G401.6 (cell line): ENCODE measurements around the gene ASB4.

ENCODE experiments used
- FAIRE-seq: peaks from 2 replicates; lab custom pipeline; 2012; peaks lifted over from hg19 to GRCh38; lab: Jason Lieb, UNC

ASB4 gene

GRCh38 chr7:95553939-95554338 is 68.2 kb downstream of the ASB4 start:
- no peak for FAIRE-seq

- FAIRE-seq = no peak
These were observed 71.0 kb downstream of the ASB4 start for GRCh38 chr7:95556777-95557176.

- no peak for FAIRE-seq
These were observed 73.1 kb downstream of the ASB4 start for GRCh38 chr7:95558864-95559263.

- FAIRE-seq = no peak
These were observed 74.9 kb downstream of the ASB4 start for GRCh38 chr7:95560674-95561073.

- no peak for FAIRE-seq
These were observed 84.0 kb downstream of the ASB4 start for GRCh38 chr7:95569720-95570119.

- FAIRE-seq = no peak
These were observed 91.4 kb downstream of the ASB4 start for GRCh38 chr7:95577137-95577536.

- FAIRE-seq = no peak
These were observed 92.6 kb downstream of the ASB4 start for GRCh38 chr7:95578299-95578855.

- FAIRE-seq = no peak
These were observed 93.6 kb downstream of the ASB4 start for GRCh38 chr7:95579318-95579717.

GRCh38 chr7:95581467-95581866 is 95.7 kb downstream of the ASB4 start:
- FAIRE-seq = no peak

GRCh38 chr7:95582578-95583293 is 97.0 kb downstream of the ASB4 start:
- FAIRE-seq = no peak

GRCh38 chr7:95583834-95584621 is 98.3 kb downstream of the ASB4 start:
- FAIRE-seq = no peak

GRCh38 chr7:95584769-95585425 is 99.2 kb downstream of the ASB4 start:
- FAIRE-seq = no peak

GRCh38 chr7:95585426-95585789 is 99.7 kb downstream of the ASB4 start:
- no peak for FAIRE-seq

- FAIRE-seq = no peak
These were observed 101.2 kb downstream of the ASB4 start for GRCh38 chr7:95586951-95587301.

GRCh38 chr7:95589031-95589430 is 103.3 kb downstream of the ASB4 start:
- no peak for FAIRE-seq

GRCh38 chr7:95589766-95590165 is 104.0 kb downstream of the ASB4 start:
- FAIRE-seq = no peak
